OCI-LY7 (cell line): Measurements from ENCODE around the gene RAB37. TPM values are rescaled to one million over a fixed set of nuclear protein-coding genes. Genes with fewer than 3 reads are reported as not detected.
A peak's percentile ranks its signal among the peaks of the same experiment; 100 is the strongest.

Source experiments
- BruUV-seq: library from RNA; stranded (reverse); fragments of 400-500 nt; replicated peaks from 2 replicates; lab custom pipeline; 2021; lab: Mats Ljungman, UMichigan
- CTCF ChIA-PET: fragments of 300-600 bp; sonication (Branson Sonifier 250); formaldehyde crosslinking; loops from one replicate; lab custom pipeline; 2022; ENCODE audit warnings: antibody characterized with exemption; ENCODE audit not compliant: unreplicated experiment; lab: Charles Lee
- POLR2A ChIA-PET: fragments of 300-600 bp; sonication (Branson Sonifier 250); formaldehyde crosslinking; loops from one replicate; lab custom pipeline; 2022; ENCODE audit warnings: antibody characterized with exemption; lab: Charles Lee
- DNase-seq: peaks from one replicate; pipeline ENCODE4 v3.0.0-alpha.2; 2015; ENCODE audit warnings: low spot score
- H2AFZ ChIP-seq: fragments of 200-600 bp; sonication (generic), shearing (Covaris generic); 2 replicates; pipeline ENCODE4 v1.6.1; 2014; ENCODE audit warnings: mild to moderate bottlenecking, antibody characterized with exemption, low read length, moderate library complexity
- H3K27ac ChIP-seq: fragments of 200-600 bp; sonication (generic); 2 replicates; pipeline ENCODE4 v1.5.1; 2014; ENCODE audit warnings: mixed run types, low read depth, mild to moderate bottlenecking, moderate library complexity, low read length, inconsistent platforms; ENCODE audit not compliant: poor library complexity, severe bottlenecking
- H3K36me3 ChIP-seq: fragments of 200-600 bp; sonication (generic); 2 replicates; pipeline ENCODE4 v1.6.1; 2014; ENCODE audit warnings: mild to moderate bottlenecking, antibody characterized with exemption, low read length, moderate library complexity, mixed read lengths; ENCODE audit not compliant: insufficient read depth
- H3K4me1 ChIP-seq: fragments of 200-600 bp; sonication (generic); 2 replicates; pipeline ENCODE4 v1.5.1; 2014; ENCODE audit warnings: mild to moderate bottlenecking, low read length; ENCODE audit not compliant: insufficient read depth, poor library complexity, severe bottlenecking
- H3K4me2 ChIP-seq: fragments of 200-600 bp; sonication (generic); 2 replicates; pipeline ENCODE4 v1.6.1; 2014; ENCODE audit warnings: mild to moderate bottlenecking, low read length
- H3K4me3 ChIP-seq: fragments of 200-600 bp; sonication (generic); 2 replicates; pipeline ENCODE4 v1.5.1; 2014; ENCODE audit warnings: mild to moderate bottlenecking, low read depth, low read length; ENCODE audit not compliant: poor library complexity, severe bottlenecking
- H3K79me2 ChIP-seq: fragments of 200-600 bp; sonication (generic); 2 replicates; pipeline ENCODE4 v1.6.1; 2016; ENCODE audit warnings: low read depth, mild to moderate bottlenecking, low read length, moderate library complexity, mixed read lengths; ENCODE audit not compliant: insufficient read depth
- H3K9me2 ChIP-seq: fragments of 200-600 bp; sonication (generic); 2 replicates; pipeline ENCODE4 v1.6.1; 2016; ENCODE audit warnings: mild to moderate bottlenecking, low read length, mixed read lengths; ENCODE audit not compliant: insufficient read depth
- H3K9me3 ChIP-seq: fragments of 200-600 bp; sonication (generic); 2 replicates; pipeline ENCODE4 v1.6.1; 2014; ENCODE audit warnings: mild to moderate bottlenecking, mixed run types, low read length, mixed read lengths
- H4K20me1 ChIP-seq: fragments of 200-600 bp; sonication (generic); 2 replicates; pipeline ENCODE4 v1.6.1; 2014; ENCODE audit warnings: mild to moderate bottlenecking, antibody characterized with exemption, low read length, moderate library complexity, mixed read lengths; ENCODE audit not compliant: insufficient read depth
- CTCF ChIP-seq: fragments of 200-600 bp; sonication (generic); conservative IDR thresholded peaks from 2 replicates; pipeline ENCODE4 v1.5.1; 2014; ENCODE audit warnings: mild to moderate bottlenecking, antibody characterized with exemption, low read length, moderate library complexity, mixed read lengths
- EZH2phosphoT487 ChIP-seq: fragments of 200-600 bp; sonication (generic); IDR thresholded peaks from 2 replicates; pipeline ENCODE4 v1.6.1; 2018; ENCODE audit warnings: low read depth, borderline replicate concordance, mild to moderate bottlenecking, mixed run types, antibody characterized with exemption, low read length, moderate library complexity, mixed read lengths
- intact Hi-C: fragments of 100-400 bp; cut with micrococcal nuclease; formaldehyde crosslinking; loops from one replicate; pipeline ENCODE4 v1.10.0; 2022; ENCODE audit not compliant: unreplicated experiment
- total RNA-seq, 2 experiments: library from RNA; depleted of rRNA in 1 of 2; stranded (reverse); fragments of >200 nt in 1 of 2; shearing (Covaris generic) in 1 of 2; gene quantifications; 2 replicates each; pipeline ENCODE4 v1.2.3, GENCODE V29; 2014 to 2022

RAB37 gene
- total RNA-seq, 2 experiments from 2014 or later, result 6.3 to 12.7 TPM

DNA sequence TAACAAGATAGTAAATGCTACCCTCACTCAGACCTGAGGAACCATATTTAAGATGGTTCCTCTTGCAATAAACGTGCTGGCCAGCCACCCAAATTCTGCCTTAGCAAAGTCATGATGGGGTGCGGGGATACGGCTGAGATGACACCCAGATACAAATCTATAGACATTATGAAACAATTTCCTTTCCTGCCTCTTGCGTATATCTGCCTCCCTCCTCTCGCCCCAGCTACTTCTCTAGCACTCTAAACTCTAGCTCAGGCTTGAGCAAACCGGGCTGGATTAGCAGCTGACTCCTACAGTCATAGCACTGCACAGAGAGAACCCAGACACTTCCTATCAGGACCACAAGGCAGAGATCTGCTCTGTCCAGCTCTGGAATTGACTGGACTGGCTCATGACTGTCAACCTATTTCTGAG lies 46.6 kb upstream of the RAB37 start:
- H3K27ac ChIP-seq, result no peak overlapping the region
- H3K9me3 ChIP-seq, result no peaks in the 10 kb centered on the region
- CTCF ChIA-PET, result no interaction called here
- no peak overlapping the region for H2AFZ ChIP-seq
- peaks cover 29% of the 10 kb centered on the region for H3K4me1 ChIP-seq
- H3K4me3 ChIP-seq, result no peak overlapping the region
- H4K20me1 ChIP-seq, result no peaks in the 10 kb centered on the region
- H3K4me2 ChIP-seq, result no peak overlapping the region
- DNase-seq, result peak; percentile 13
- no TSS peak for BruUV-seq
- H3K9me2 ChIP-seq, result no peaks in the 10 kb centered on the region
- TF ChIP-seq EZH2phosphoT487 (no peak), CTCF (no peak)
- H3K79me2 ChIP-seq, result no peaks in the 10 kb centered on the region
- POLR2A ChIA-PET, result interaction anchor here (0.7 kb wide), 1 partner anchor 184 kb away, joined by 3 read pairs; no protein-coding TSS in a partner anchor
- H3K36me3 ChIP-seq, result no peaks in the 10 kb centered on the region
- intact Hi-C loops, result no loop called here

DNA sequence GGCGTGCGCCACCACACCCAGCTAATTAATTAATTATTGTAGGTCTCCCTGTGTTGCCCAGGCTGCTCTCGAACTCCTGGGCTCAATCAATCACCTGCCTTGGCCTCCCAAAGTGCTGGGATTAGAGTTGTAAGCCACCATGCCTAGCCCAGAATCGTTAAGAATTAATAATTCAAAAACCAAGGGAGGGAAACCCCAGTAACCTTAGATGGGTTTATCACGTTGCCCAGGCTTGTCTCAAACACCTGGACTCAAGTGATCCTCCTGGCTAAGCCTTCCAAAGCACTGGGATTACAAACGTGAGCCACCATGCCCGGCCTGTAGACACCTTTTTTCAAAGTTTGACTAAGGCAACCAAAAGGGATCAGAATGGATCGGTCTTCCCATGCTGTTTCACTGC lies 45.9 kb upstream of the RAB37 start:
- intact Hi-C loops, result no loop called here
- no TSS peak for BruUV-seq
- Histone ChIP-seq H3K36me3 (no peaks in the 10 kb centered on the region), H3K4me2 (no peak overlapping the region), H3K4me3 (no peak overlapping the region), H3K9me2 (no peaks in the 10 kb centered on the region), H3K27ac (no peak overlapping the region), H2AFZ (no peak overlapping the region), H4K20me1 (no peaks in the 10 kb centered on the region), H3K4me1 (peaks cover 26% of the 10 kb centered on the region), H3K9me3 (no peaks in the 10 kb centered on the region), H3K79me2 (no peaks in the 10 kb centered on the region)
- ChIA-PET CTCF (no interaction called here), POLR2A (interaction anchor here (0.7 kb wide), 1 partner anchor 183 kb away, joined by 3 read pairs; no protein-coding TSS in a partner anchor)
- TF ChIP-seq EZH2phosphoT487 (no peak), CTCF (no peak)
- DNase-seq, result no peak

DNA sequence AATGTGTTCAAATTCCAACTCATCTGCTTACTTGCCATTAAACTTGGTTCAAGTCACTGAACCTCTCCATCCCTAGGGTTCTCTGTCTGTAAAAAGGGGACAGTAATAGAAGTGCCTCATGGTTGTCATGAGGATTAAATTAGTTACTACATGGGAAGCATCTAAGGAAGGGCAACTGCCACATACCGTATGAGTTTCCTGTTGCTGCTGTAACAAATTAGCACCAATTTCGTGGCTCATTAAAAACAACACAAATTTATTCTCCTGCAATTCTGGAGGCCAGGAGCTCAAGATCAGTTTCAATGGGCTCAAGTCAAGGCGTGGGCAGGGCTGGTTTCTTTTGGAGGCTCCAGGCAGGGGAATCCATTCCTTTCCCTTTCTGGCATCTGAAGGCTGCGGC lies 43.0 kb upstream of the RAB37 start:
- peaks cover 11% of the 10 kb centered on the region for H3K4me1 ChIP-seq
- no peak for DNase-seq
- no peak overlapping the region for H2AFZ ChIP-seq
- ChIA-PET CTCF (interaction anchor here (1.0 kb wide), 1 partner anchor 44 kb away, joined by 3 read pairs; no protein-coding TSS in a partner anchor), POLR2A (no interaction called here)
- H3K79me2 ChIP-seq, result no peaks in the 10 kb centered on the region
- H3K4me3 ChIP-seq, result no peak overlapping the region
- no peaks in the 10 kb centered on the region for H4K20me1 ChIP-seq
- TF ChIP-seq EZH2phosphoT487 (no peak), CTCF (no peak)
- no peaks in the 10 kb centered on the region for H3K9me3 ChIP-seq
- BruUV-seq, result no TSS peak
- H3K27ac ChIP-seq, result no peak overlapping the region
- no peaks in the 10 kb centered on the region for H3K9me2 ChIP-seq
- no peak overlapping the region for H3K4me2 ChIP-seq
- no peaks in the 10 kb centered on the region for H3K36me3 ChIP-seq
- intact Hi-C loops, result no loop called here
